Measurements from ENCODE around the gene C1QB.

DNA sequence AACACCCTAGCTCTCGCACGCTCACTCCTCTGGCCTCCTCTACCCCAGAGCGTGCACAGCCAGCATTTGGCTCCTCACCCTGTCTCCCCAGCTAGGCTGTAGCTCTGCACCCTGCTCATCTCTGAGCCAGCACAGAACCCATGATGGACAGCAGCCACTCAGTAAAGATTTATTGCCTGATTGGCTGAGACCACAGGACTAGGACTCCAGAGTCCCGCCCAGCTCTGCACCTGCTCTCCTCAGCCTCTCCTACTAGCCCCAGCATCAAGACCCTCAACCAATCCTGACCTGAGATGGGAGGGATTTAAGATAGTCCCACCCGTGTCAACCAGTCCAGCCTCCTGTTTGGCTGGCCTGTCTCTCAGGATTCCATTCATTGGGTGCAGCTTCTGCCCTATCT lies 9.3 kb downstream of the C1QB start:
- TF ChIP-seq, protein P1, sequence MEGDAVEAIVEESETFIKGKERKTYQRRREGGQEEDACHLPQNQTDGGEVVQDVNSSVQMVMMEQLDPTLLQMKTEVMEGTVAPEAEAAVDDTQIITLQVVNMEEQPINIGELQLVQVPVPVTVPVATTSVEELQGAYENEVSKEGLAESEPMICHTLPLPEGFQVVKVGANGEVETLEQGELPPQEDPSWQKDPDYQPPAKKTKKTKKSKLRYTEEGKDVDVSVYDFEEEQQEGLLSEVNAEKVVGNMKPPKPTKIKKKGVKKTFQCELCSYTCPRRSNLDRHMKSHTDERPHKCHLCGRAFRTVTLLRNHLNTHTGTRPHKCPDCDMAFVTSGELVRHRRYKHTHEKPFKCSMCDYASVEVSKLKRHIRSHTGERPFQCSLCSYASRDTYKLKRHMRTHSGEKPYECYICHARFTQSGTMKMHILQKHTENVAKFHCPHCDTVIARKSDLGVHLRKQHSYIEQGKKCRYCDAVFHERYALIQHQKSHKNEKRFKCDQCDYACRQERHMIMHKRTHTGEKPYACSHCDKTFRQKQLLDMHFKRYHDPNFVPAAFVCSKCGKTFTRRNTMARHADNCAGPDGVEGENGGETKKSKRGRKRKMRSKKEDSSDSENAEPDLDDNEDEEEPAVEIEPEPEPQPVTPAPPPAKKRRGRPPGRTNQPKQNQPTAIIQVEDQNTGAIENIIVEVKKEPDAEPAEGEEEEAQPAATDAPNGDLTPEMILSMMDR (IDR thresholded peaks at IDR 0.05) = no peak
- no peak for TF ChIP-seq POLR2A (IDR thresholded peaks at IDR 0.05)
